IMR-90 (cell line): ENCODE results near the gene SNTG2. TPM values are rescaled to one million over a fixed set of nuclear protein-coding genes. Genes with fewer than 3 reads are reported as not detected.

Source experiments
- ATAC-seq: fragments of 200-7000 bp; cut with Tn5 transposase; 2 replicates; pipeline ENCODE4 v1.9.1; 2020; ENCODE audit warnings: low read depth, mild to moderate bottlenecking, moderate library complexity
- BruUV-seq: library from RNA; stranded (reverse); fragments of 400-500 nt; replicated peaks from 2 replicates; lab custom pipeline; 2021; lab: Mats Ljungman, UMichigan
- CTCF ChIA-PET: fragments of 300-600 bp; formaldehyde crosslinking; extraction: SDS; loops from one replicate; lab custom pipeline; 2021; ENCODE audit warnings: antibody characterized with exemption; lab: Yijun Ruan, JAX
- POLR2A ChIA-PET: fragments of 300-600 bp; sonication (Branson Sonifier 250); formaldehyde crosslinking; loops from one replicate; lab custom pipeline; 2022; ENCODE audit warnings: antibody characterized with exemption; ENCODE audit not compliant: unreplicated experiment; lab: Charles Lee
- DNase-seq: peaks from one replicate; pipeline ENCODE4 v3.0.0; 2013
- H2AFZ ChIP-seq: replicated peaks from 2 replicates; pipeline ENCODE3; 2013; ENCODE audit warnings: low read length, mild to moderate bottlenecking; ENCODE audit not compliant: poor library complexity
- H2AK5ac ChIP-seq: 2 replicates; pipeline ENCODE4 v1.6.1; 2013; ENCODE audit warnings: low read depth, low read length, inconsistent platforms
- H2AK9ac ChIP-seq: replicated peaks from 2 replicates; pipeline ENCODE3; 2013; ENCODE audit warnings: mild to moderate bottlenecking, low read depth, low read length, moderate library complexity; ENCODE audit not compliant: poor library complexity
- H2BK120ac ChIP-seq: 2 replicates; pipeline ENCODE4 v1.6.1; 2013; ENCODE audit warnings: low read depth, low read length, inconsistent platforms
- H2BK15ac ChIP-seq: 3 replicates; pipeline ENCODE4 v1.6.1; 2013; ENCODE audit warnings: low read depth, low read length, inconsistent platforms
- H2BK20ac ChIP-seq: 2 replicates; pipeline ENCODE4 v1.6.1; 2013; ENCODE audit warnings: low read depth, mild to moderate bottlenecking, inconsistent platforms, low read length, moderate library complexity
- H2BK5ac ChIP-seq: 2 replicates; pipeline ENCODE4 v1.6.1; 2013; ENCODE audit warnings: mild to moderate bottlenecking, low read depth, low read length, inconsistent platforms; ENCODE audit not compliant: poor library complexity, severe bottlenecking
- H3K14ac ChIP-seq: replicated peaks from 2 replicates; pipeline ENCODE4 v1.6.1; 2013; ENCODE audit warnings: low read depth, low read length, inconsistent platforms
- H3K18ac ChIP-seq: 2 replicates; pipeline ENCODE4 v1.6.1; 2013; ENCODE audit warnings: low read depth, low read length, control low read depth
- H3K23ac ChIP-seq: 2 replicates; pipeline ENCODE4 v1.6.1; 2013; ENCODE audit warnings: low read depth, low read length, inconsistent platforms
- H3K27ac ChIP-seq: 2 replicates; pipeline ENCODE4 v1.5.1; 2013; ENCODE audit warnings: mild to moderate bottlenecking, control low read depth, low read length; ENCODE audit not compliant: insufficient read depth
- H3K27me3 ChIP-seq: 2 replicates; pipeline ENCODE4 v1.6.1; 2013; ENCODE audit warnings: low read length; ENCODE audit not compliant: control insufficient read depth, insufficient read depth
- H3K36me3 ChIP-seq: 2 replicates; pipeline ENCODE4 v1.6.1; 2013; ENCODE audit warnings: low read length, mixed read lengths; ENCODE audit not compliant: control insufficient read depth, insufficient read depth
- H3K4ac ChIP-seq: 2 replicates; pipeline ENCODE4 v1.6.1; 2013; ENCODE audit warnings: low read depth, low read length, inconsistent platforms
- H3K4me1 ChIP-seq: 2 replicates; pipeline ENCODE4 v1.6.1; 2013; ENCODE audit warnings: low read length, mixed read lengths; ENCODE audit not compliant: control insufficient read depth, insufficient read depth
- H3K4me2 ChIP-seq: 2 replicates; pipeline ENCODE4 v1.6.1; 2013; ENCODE audit warnings: low read depth, mild to moderate bottlenecking, control low read depth, low read length, moderate library complexity
- H3K4me3 ChIP-seq: 2 replicates; pipeline ENCODE4 v1.5.1; 2013; ENCODE audit warnings: low read depth, mild to moderate bottlenecking, control low read depth, low read length, moderate library complexity; ENCODE audit not compliant: insufficient read depth
- H3K56ac ChIP-seq: 2 replicates; pipeline ENCODE4 v1.6.1; 2013; ENCODE audit warnings: low read length, inconsistent platforms; ENCODE audit not compliant: insufficient read depth; ENCODE audit errors: extremely low read depth
- H3K79me1 ChIP-seq, 2 experiments: 2 replicates each; pipeline ENCODE4 v1.6.1; 2013; ENCODE audit warnings: low read length in 2 of 2, inconsistent platforms in 1 of 2, low read depth in 1 of 2
- H3K9ac ChIP-seq: 2 replicates; pipeline ENCODE4 v1.6.1; 2013; ENCODE audit warnings: low read depth, low read length, control low read depth
- H3K9me1 ChIP-seq: 2 replicates; pipeline ENCODE4 v1.6.1; 2013; ENCODE audit warnings: low read length, inconsistent platforms; ENCODE audit not compliant: insufficient read depth
- H3K9me3 ChIP-seq: 2 replicates; pipeline ENCODE4 v1.6.1; 2013; ENCODE audit warnings: low read length; ENCODE audit not compliant: control insufficient read depth, insufficient read depth
- H4K20me1 ChIP-seq: 2 replicates; pipeline ENCODE4 v1.6.1; 2013; ENCODE audit warnings: low read length, inconsistent platforms; ENCODE audit not compliant: insufficient read depth
- H4K5ac ChIP-seq: 2 replicates; pipeline ENCODE4 v1.6.1; 2013; ENCODE audit warnings: mild to moderate bottlenecking, low read depth, low read length, control low read depth
- H4K8ac ChIP-seq, 2 experiments: 2 replicates each; pipeline ENCODE4 v1.6.1; 2013; ENCODE audit warnings: low read depth in 2 of 2, low read length in 2 of 2, control low read depth in 1 of 2, inconsistent platforms in 1 of 2
- H4K91ac ChIP-seq: 2 replicates; pipeline ENCODE4 v1.6.1; 2013; ENCODE audit warnings: low read depth, low read length, inconsistent platforms; ENCODE audit not compliant: insufficient read depth
- MXI1 ChIP-seq: IDR thresholded peaks from 2 replicates; pipeline ENCODE4 v1.6.1; 2012; ENCODE audit warnings: low read depth, mild to moderate bottlenecking, low read length, moderate library complexity, borderline replicate concordance
- WGBS, 2 experiments: methylation state at CpG; one replicate each; pipeline versions ENCODE4 v1.1.5 to v1.1.7; 2013; ENCODE audit warnings: missing lambda C conversion rate in 2 of 2; ENCODE audit not compliant: insufficient read length in 1 of 2; ENCODE audit errors: extremely low coverage in 2 of 2; 5-methylcytosine and 5-hydroxymethylcytosine counted together
- dilution Hi-C: fragments of 300-500 bp; cut with HindIII; formaldehyde crosslinking; loops from one replicate; pipeline ENCODE4 v1.14.3; 2018; ENCODE audit warnings: low sequenced_read_pairs; ENCODE audit not compliant: unreplicated experiment
- in situ Hi-C: fragments of 300-500 bp; cut with MboI; formaldehyde crosslinking; loops from 3 replicates; pipeline ENCODE4 v1.14.3; 2019; ENCODE audit warnings: low sequenced_read_pairs, inconsistent platforms, mixed read lengths
- intact Hi-C: fragments of 100-400 bp; cut with micrococcal nuclease; formaldehyde crosslinking; loops from 2 replicates; pipeline ENCODE4 v1.10.0; 2022
- polyA plus RNA-seq, 3 experiments: library from polyadenylated mRNA; depleted of rRNA; stranded (reverse); fragments of >200 nt; gene quantifications; 2 replicates each; pipeline ENCODE4 v1.2.3, GENCODE V29; 2012; ENCODE audit warnings: low replicate concordance in 1 of 3
- total RNA-seq: library from RNA; depleted of rRNA; stranded (reverse); fragments of >200 nt; gene quantifications from 2 replicates; pipeline ENCODE4 v1.2.3, GENCODE V29; 2012

The SNTG2 gene
- total and polyA plus RNA-seq, 2 of the 4 experiments (the other 2 are of a cell fraction): under 0.01 to 0.17 TPM

DNA sequence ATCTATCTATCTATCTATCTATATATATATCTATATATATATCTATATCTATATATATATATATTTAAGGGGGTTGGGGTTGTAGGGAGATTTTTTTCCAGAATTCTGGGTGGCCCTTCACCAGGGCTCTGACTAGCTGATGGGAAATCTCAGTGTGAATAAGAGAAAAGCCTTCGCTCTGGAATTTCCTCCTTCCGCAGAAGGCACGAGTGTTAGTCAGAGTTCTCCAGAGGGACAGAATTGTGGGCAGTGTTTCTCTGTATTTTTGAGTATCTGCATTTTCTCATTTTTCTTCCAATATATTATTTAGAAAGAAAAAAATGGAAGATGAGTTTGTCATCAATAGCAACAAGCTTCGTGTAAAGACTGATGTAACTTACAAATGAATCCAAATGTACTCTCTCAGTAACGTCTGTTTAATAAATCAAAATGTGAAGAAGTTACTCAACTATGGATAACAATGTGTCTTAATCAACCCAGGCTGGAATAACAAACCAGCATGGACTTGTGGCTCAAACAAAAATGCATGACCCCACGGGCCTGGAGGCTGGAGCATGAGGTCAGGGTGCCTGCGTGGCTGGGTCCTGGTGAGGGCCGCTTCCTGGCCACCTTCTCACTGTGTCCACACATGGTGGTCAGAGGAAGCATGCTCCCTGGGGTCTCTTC lies 10.6 kb upstream of the SNTG2 start:
- H3K79me1 ChIP-seq: no peaks in the 10 kb centered on the region
- H3K36me3 ChIP-seq: no peaks in the 10 kb centered on the region
- H2AK5ac ChIP-seq: no peak overlapping the region
- H2BK120ac ChIP-seq: no peak overlapping the region
- DNase-seq (no peak), ATAC-seq (no peak)
- H3K56ac ChIP-seq: no peak overlapping the region
- no peaks in the 10 kb centered on the region for H3K9me1 ChIP-seq
- no peak overlapping the region for H4K5ac ChIP-seq
- CTCF ChIA-PET: no interaction called here
- no peaks in the 10 kb centered on the region for H3K27me3 ChIP-seq
- H3K23ac ChIP-seq: no peak overlapping the region
- no peak overlapping the region for H2AK9ac ChIP-seq
- no peak overlapping the region for H2BK15ac ChIP-seq
- intact Hi-C loops (no loop called here), dilution Hi-C loops (no loop called here), in situ Hi-C loops (loop anchor here (25.0 kb wide), 1 partner anchor 897 kb away; no protein-coding TSS in a partner anchor)
- WGBS, 2 experiments: 80% methylated on average over 2 of the region's 8 CpGs; no CpG with 5 or more reads in 1 of the 2 experiments
- H3K14ac ChIP-seq: no peak overlapping the region
- no peak overlapping the region for H3K4me3 ChIP-seq
- no peak overlapping the region for H2AFZ ChIP-seq
- H3K9me3 ChIP-seq: peaks cover 13% of the 10 kb centered on the region; the same call in 1 of the 2 replicates
- no peak for TF ChIP-seq MXI1
- H3K9ac ChIP-seq: no peak overlapping the region
- H4K91ac ChIP-seq: no peak overlapping the region
- no peak overlapping the region for H3K18ac ChIP-seq
- H3K4ac ChIP-seq: no peak overlapping the region
- H2BK5ac ChIP-seq: no peak overlapping the region
- no peak overlapping the region for H4K8ac ChIP-seq
- H4K20me1 ChIP-seq: no peaks in the 10 kb centered on the region
- POLR2A ChIA-PET: no interaction called here
- no peaks in the 10 kb centered on the region for H3K4me1 ChIP-seq
- no peak overlapping the region for H2BK20ac ChIP-seq
- H3K4me2 ChIP-seq: no peak overlapping the region
- H3K27ac ChIP-seq: no peak overlapping the region
- BruUV-seq: no TSS peak
